Measurements from ENCODE around the gene RXRA.

- TF ChIP-seq CTCF (IDR thresholded peaks at IDR 0.05), result no peak
- no peak for TF ChIP-seq POLR2AphosphoS5 (IDR thresholded peaks at IDR 0.05)
- TF ChIP-seq POLR2A (IDR thresholded peaks at IDR 0.05), result no peak
- TF ChIP-seq EP300 (IDR thresholded peaks at IDR 0.05), result no peak
Observed at GRCh38 chr9:134352247-134352933, 26.1 kb downstream of the RXRA start.

All from upper lobe of left lung (tissue), 4 donors.